ENCODE measurements around the gene MARK1. TPM values are rescaled to one million over a fixed set of nuclear protein-coding genes. Genes with fewer than 3 reads are reported as not detected.
A peak's percentile ranks its signal among the peaks of the same experiment; 100 is the strongest.

Gene MARK1
- total and polyA plus RNA-seq, 2 of the 4 experiments (the other 2 are of a cell fraction) = not detected

DNA sequence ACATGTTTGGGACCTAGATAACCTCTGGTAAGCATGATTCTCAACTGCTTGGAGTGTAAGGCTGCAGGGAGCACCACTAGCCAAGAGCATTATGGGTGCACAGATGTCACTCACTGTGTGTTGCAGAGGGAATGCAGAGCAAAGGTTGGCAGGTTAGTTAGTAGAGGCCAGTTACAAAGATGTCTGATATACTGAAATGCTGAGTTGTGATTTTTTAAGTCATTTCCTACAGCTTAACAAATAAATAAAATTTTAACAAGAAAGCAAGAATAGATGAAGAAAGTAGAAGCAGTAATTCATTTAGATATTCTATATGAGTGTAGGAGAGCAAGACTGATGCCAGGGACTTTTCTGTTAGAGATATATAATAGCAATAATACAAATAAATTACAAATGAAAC lies 64.8 kb downstream of the MARK1 start:
- no TSS peak for BruUV-seq (replicated peaks)
- no peak for ATAC-seq (ENCODE audit: low read depth)
- H2BK120ac ChIP-seq (ENCODE audit: low read depth, low read length) = no peak overlapping the region
- no peaks in the 10 kb centered on the region for H3K9me1 ChIP-seq (ENCODE audit: insufficient read depth, low read length)
- H3K4ac ChIP-seq (ENCODE audit: low read depth, low read length) = no peak overlapping the region
- H3K27me3 ChIP-seq (ENCODE audit: control insufficient read depth, insufficient read depth, low read length) = no peaks in the 10 kb centered on the region
- no peak overlapping the region for H2AK5ac ChIP-seq (ENCODE audit: low read depth, low read length)
- POLR2A ChIA-PET (ENCODE audit: unreplicated experiment) = no interaction called here
- no peak overlapping the region for H3K27ac ChIP-seq (ENCODE audit: insufficient read depth, low read length)
- H3K9me3 ChIP-seq (ENCODE audit: control insufficient read depth, insufficient read depth, low read length) = no peaks in the 10 kb centered on the region
- H3K4me2 ChIP-seq (ENCODE audit: low read depth, low read length) = no peak overlapping the region
- no peak overlapping the region for H2AK9ac ChIP-seq (replicated peaks; ENCODE audit: low read depth, low read length, poor library complexity)
- H2AFZ ChIP-seq (replicated peaks; ENCODE audit: low read length, poor library complexity) = no peak overlapping the region
- no peaks in the 10 kb centered on the region for H4K20me1 ChIP-seq (ENCODE audit: insufficient read depth, low read length)
- no peak overlapping the region for H3K23ac ChIP-seq (ENCODE audit: low read depth, low read length)
- H3K18ac ChIP-seq (ENCODE audit: low read depth, low read length) = no peak overlapping the region
- no peak overlapping the region for H3K9ac ChIP-seq (ENCODE audit: low read depth, low read length)
- H3K36me3 ChIP-seq (ENCODE audit: control insufficient read depth, insufficient read depth, low read length) = no peaks in the 10 kb centered on the region
- no peak for DNase-seq
- H3K4me1 ChIP-seq (ENCODE audit: control insufficient read depth, insufficient read depth, low read length) = no peaks in the 10 kb centered on the region
- no peaks in the 10 kb centered on the region for H3K79me1 ChIP-seq (ENCODE audit: low read depth in 1 of 2, low read length in 2 of 2)
- intact Hi-C loops (cut with micrococcal nuclease) (no loop called here), in situ Hi-C loops (cut with MboI; ENCODE audit: low sequenced_read_pairs) (no loop called here), dilution Hi-C loops (cut with HindIII; ENCODE audit: low sequenced_read_pairs, unreplicated experiment) (no loop called here)
- H3K4me3 ChIP-seq (ENCODE audit: insufficient read depth, low read depth, low read length) = no peak overlapping the region
- H2BK15ac ChIP-seq (ENCODE audit: low read depth, low read length) = no peak overlapping the region
- no peak overlapping the region for H4K8ac ChIP-seq (ENCODE audit: low read depth in 2 of 2, low read length in 2 of 2)
- H4K91ac ChIP-seq (ENCODE audit: insufficient read depth, low read depth, low read length) = no peak overlapping the region
- TF ChIP-seq MAFK (IDR thresholded peaks at IDR 0.05; ENCODE audit: low read depth, low read length) = peak; percentile 35
- no peak for TF ChIP-seq MXI1 (IDR thresholded peaks at IDR 0.05; ENCODE audit: borderline replicate concordance, low read depth, low read length)
- CTCF ChIA-PET = no interaction called here
- H4K5ac ChIP-seq (ENCODE audit: low read depth, low read length) = no peak overlapping the region
- no peak overlapping the region for H2BK5ac ChIP-seq (ENCODE audit: low read depth, low read length, poor library complexity, severe bottlenecking)
- no peak overlapping the region for H3K14ac ChIP-seq (replicated peaks; ENCODE audit: low read depth, low read length)
- no peak overlapping the region for H3K56ac ChIP-seq (ENCODE audit: extremely low read depth, insufficient read depth, low read length)
- H2BK20ac ChIP-seq (ENCODE audit: low read depth, low read length) = no peak overlapping the region
